Hematopoietic multipotent progenitor cell treated with erythropoietin and hydrocortisone succinate and interleukin-3 and kit ligand, for 6 days (in vitro differentiated cells): ENCODE measurements around the gene GPR180.

Experiments
- DNase-seq: peaks from one replicate; pipeline ENCODE4 v3.0.0-alpha.2; 2015

The GPR180 gene

GRCh38 chr13:94657167-94657566 is 55.5 kb downstream of the GPR180 start:
- no peak for DNase-seq

GRCh38 chr13:94658926-94659597 is 57.4 kb downstream of the GPR180 start:
- DNase-seq, result peak; percentile 35

DNA sequence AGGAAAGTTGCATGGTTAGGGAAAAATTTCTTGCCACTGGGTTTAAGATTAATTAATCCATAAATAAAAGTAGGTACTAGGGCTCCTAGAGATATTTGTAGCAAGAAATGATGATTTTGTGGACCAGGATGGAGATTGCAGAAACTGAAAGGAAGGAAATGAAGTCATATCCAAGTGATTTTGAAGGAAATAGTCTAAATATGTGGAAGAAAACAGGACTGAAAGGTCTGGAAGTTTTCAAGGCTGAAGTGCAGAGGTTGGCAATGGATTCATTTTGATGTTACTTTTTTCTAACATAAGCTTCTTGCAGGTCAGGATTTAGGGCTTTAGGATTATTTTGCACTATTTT is 57.9 kb downstream of the GPR180 start:
- no peak for DNase-seq

DNA sequence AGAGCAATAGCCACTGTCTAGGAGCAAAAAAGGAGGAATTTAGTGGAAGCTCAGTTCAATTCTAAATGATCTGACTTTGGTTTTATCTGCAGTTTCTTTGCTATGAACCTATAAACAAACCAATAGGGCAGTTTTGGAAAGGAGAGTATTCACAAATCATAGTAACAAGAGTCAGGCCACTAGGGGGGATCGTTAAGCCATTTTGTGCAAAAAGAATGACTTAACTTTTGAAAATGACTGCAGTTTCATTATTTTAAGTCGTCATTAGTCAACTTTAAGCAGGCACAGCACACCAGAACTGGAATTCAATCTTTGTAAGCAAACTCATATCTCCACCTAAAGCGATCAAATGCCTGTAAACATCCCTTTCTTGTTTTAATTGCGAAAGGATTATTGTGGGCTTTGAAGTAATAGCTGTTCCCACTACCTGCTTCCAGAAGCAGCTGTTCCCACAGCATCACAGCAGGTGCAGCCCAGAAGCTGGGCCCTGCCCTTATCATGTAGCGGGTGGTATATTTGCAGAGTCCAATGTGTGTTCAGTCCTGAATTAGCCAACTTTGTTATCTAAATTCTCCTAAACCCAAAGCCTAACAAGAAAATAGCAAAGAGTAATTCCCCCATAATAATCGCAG is 59.2 kb downstream of the GPR180 start:
- peak; percentile 85 for DNase-seq

DNA sequence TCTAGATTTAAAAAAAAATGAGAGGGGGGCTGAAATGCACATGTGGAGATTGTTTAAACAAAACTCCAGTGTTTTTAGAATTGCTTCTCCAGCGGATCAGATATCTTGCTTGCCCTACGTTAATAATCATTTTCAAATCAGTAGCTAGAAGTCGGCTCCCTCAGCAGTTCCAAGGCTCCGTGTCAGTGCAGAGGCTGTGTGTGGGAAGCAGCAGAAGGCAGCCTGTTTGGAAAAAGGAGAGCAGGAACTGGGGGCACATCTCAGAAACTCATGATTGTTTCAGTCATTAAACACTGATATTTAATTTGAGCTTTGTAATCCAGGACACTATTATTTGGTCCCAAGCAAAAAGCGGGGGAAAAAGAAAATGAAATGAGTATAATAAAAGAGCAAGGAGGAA is 59.7 kb downstream of the GPR180 start:
- no peak for DNase-seq

DNA sequence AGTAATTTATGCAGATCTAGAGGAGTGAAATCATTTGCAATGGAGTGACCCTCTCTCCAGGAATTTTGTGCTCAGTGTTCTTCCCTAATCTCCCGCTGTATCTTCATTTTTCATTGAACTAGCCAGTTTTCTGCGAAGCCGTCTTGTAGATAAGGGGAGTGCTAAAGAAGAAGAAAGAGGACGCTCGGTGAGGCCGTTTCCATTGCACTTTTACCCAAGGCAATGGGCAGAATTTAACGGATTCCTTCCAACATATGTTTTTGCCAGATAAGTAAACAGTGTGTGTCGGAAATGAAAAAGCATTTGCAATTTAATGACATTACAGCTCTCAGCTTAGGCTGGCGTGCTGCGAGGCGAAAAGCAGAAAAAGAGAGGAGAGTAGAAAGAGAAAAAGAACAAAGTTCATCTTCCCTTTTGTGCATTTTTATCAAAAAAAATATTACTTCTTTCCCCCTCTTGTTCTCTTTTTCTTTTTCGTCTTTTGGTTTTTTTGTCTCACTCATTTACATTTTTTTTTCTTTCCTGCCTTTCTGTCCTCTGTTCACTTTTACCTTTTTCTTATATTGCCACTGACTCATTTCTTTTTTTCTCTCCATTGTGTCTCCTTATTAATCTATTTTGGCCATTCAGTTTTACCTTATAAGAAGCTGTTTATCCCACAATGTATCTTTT is 60.8 kb downstream of the GPR180 start:
- peak; percentile 96 for DNase-seq

- peak; percentile 76 for DNase-seq
Measured at GRCh38 chr13:94664889-94665288, 63.2 kb downstream of the GPR180 start.

GRCh38 chr13:94666065-94666464 is 64.4 kb downstream of the GPR180 start:
- DNase-seq, result no peak

- DNase-seq, result no peak
Measured at GRCh38 chr13:94667190-94667589, 65.5 kb downstream of the GPR180 start.

DNA sequence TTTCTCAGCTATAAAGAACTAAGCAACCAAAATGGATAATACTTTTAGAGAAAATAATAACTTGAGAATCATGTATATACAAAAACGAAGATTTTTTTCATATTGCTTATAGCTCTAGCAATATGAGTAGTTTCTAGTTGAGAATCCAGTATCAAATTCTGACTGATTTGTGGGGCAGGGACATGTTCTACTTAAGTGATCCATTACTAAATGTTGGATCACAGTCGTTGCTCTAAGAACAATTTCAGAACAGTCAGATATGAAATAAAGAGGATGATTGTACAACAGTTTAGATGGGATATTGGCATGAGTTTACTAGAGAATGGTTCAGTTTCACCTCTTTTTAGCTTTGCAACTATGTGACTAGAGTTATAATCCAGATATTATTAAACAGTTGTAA is 70.7 kb downstream of the GPR180 start:
- no peak for DNase-seq

DNA sequence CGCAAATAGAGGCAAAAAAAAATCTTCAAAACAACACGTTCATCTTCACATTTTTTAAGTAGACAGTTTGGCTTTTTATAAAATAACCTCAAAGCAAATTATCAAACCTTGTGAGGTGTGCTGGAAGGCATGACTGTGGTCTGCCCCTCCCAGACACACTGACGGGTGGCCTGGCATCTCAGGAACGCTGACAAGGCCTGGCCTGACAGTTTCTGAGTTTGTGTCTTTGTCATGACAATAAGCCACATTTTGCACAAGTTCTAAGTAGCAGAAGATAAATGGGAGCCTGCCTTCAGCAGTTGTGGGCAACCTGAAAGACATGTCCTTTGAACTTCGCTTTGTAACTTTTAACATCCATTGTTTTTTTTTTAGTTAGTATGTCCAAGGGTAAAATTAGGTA is 72.2 kb downstream of the GPR180 start:
- DNase-seq, result peak; percentile 72

- peak; percentile 89 for DNase-seq
Measured at GRCh38 chr13:94674609-94675348, 73.1 kb downstream of the GPR180 start.

DNA sequence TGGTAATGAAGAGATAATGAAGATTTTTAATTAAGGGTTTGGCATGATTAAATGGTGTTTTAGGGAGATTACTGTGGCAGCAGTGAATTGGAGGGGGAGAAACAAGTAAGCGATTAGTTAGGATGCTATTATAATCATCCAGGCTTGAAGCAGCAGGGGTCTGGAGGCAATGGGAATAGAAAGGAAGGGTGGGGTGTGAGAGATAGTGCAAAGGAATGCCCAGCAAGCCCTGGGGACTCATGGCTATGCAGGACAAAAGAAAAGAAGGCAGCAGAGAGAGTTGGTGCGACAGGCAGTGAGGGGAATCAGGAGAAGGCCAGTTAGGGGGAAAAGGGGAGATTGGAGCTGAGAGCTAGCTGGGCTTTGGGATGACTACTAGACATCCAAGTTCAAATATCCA is 76.1 kb downstream of the GPR180 start:
- DNase-seq, result no peak

DNA sequence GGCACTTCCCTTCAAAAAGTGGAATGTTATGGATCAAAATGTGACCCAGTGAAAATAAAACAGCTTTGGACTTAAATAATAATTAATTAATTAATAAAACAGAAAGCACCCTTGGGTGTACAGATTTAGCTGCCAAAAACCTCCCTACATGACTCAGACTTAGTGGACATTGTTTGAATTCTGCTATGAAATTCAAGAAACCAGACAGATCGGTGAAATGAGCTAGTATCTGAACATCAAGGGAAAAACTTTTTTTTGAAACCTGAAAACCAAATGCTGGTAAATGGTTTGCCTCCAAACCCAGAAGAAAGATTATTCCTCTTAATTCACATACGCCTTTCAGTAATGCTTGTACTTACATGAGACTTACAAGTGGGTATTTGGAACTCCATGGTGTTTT is 77.2 kb downstream of the GPR180 start:
- no peak for DNase-seq

- DNase-seq, result no peak
Measured at GRCh38 chr13:94679614-94680013, 78.0 kb downstream of the GPR180 start.

DNA sequence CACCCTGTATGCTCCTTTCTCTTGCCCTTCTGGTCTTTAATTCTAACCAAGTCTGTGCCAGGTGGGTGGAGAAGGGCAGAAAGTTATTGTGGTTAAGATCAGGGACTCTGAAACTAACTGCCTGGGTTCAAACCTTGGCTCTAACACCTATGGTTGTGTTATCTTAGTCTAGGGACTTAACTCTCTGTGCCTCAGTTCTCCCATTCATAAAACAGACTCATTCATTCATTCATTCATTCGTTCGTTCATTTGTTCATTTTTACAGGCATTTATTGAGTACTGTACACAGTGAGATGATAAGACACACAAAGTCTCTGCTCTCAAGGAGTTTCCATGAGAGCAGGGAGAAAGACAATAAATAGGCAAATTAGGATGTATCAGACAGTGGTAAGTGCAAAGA is 80.6 kb downstream of the GPR180 start:
- no peak for DNase-seq

- no peak for DNase-seq
Measured at GRCh38 chr13:94683409-94683808, 81.8 kb downstream of the GPR180 start.
